ENCODE results near the gene KSR2.
"Not testable (repeated sequence)": the region's sequence is repeated elsewhere in the genome, so short reads cannot be mapped to it uniquely, and the experiment has no call there.

The KSR2 gene

GRCh38 chr12:117967512-117967911 is 1.3 kb downstream of the KSR2 start:
- no peak for DNase-seq (ENCODE audit: low read depth)

- no peak for DNase-seq (ENCODE audit: low read depth)
Measured at GRCh38 chr12:117967043-117967442, 1.7 kb downstream of the KSR2 start.

DNA sequence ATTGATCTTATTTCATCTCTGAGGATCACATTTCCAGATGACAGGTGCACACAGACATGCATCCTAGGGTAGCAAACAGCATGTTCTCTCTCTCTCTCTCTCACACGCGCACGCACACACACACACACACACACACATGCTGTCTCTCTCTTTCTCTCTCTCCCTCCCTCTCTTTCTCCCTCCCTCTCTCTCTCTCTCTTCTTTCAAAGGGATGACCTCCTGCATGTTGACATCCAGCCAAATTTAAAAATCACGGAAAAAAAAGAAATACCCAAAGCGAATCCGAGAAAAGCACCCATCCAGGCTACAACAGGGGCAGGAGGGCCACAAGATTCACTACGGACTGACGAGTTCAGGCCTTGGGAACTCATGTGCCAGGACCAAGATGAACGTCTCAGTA is 2.3 kb downstream of the KSR2 start:
- no peak for DNase-seq (ENCODE audit: low read depth)

DNA sequence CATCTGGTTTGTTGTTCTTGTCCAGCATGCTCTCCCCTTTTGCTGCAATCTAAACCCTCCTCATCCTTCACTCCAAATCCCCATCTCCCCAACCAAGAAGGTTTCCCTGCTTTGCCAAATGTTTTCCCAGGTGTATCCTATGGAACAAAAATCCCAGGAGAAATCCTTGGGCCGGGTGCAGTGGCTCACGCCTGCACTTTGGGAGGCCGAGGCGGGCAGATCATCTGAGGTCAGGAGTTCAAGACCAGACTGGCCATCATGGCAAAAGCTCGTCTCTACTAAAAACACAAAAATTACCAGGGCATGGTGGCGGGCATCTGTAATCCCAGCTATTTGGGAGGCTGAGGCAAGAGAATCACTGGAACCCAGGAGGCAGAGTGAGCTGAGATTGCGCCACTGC is 5.0 kb downstream of the KSR2 start:
- no peak for DNase-seq (ENCODE audit: low read depth)

DNA sequence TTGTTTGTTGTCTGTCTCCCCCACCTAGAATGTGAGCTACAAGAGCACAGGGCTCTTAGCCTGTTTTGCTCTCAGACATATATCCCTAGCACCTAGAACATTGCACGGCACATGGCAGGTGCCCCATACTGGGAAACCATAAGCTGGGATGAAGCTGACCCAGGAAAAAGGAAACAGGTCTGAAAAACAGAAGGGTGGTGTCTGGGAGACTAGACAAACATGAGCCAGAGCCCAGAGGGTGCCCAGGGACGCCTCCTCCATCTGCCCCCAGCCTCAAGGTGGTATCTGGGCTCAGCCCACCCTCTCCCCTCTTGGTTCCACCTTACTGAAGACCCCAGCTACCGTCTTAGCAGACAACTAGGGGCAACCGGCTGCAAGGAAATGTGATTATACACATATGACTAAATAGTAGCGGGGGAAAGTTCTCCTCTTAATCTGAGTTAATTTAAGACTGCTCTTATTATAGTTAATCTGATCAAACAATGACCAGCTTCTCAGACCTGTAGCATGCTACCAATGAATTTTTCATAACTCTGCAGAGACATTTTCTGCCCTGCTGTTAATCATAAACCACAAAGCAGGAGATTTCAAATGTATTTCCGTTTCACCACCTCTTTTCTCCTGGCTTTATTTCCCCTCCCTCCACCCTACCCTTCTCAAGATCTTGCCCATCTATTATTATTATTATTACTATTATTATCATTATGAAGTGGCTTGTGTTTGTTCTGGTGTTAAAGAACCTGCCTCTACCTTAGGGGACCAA is 31.9 kb downstream of the KSR2 start:
- DNase-seq (ENCODE audit: low read depth), result no peak

- no peak for DNase-seq (ENCODE audit: low read depth)
Measured at GRCh38 chr12:117933545-117933944, 35.2 kb downstream of the KSR2 start.

DNA sequence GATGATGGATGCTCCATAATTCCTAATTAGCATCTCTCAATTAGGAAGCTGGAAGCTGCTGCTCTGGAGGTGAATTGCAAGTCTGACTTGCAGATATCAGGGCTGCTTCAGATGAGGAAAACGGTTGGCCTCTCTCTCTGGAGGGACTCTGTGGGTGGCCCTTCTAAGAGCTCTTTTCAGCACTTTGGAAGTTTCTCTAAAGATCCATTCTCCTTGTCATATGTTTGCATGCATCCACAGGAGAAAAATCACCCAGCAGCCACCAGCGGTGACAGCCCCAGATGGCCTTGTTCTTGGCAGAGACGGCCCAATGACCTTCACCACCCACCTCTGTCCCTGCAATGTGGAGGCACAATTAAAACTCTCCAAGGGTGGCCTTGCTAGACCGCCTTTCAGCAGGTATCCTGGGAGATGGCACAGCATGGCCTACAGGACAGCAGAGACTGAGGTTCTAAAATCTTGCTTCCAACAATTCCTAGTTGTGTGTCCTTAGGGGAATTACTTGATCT is 42.3 kb downstream of the KSR2 start:
- no peak for DNase-seq (ENCODE audit: low read depth)

GRCh38 chr12:117921929-117922777 is 46.6 kb downstream of the KSR2 start:
- no peak for DNase-seq (ENCODE audit: low read depth)

- DNase-seq (ENCODE audit: low read depth), result no peak
Measured at GRCh38 chr12:117919479-117919878, 49.3 kb downstream of the KSR2 start.

DNA sequence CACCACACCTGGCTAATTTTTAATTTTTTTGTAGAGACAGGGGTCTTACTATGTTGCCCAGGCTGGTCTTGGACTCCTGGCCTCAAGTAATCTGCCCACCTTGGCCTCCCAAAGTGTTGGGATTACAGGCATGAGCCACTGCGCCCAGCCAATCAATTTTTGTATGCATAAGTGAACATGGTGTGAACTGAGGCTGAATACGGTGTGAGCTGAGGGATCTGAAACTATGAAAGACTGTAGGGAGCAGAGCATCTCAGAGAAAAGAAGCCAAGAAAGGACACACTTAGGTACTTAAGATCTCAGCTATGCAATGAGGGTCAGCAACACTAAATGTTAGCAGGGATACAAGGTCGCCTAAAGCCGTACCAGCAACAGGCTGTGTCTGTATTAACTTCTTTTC is 54.1 kb downstream of the KSR2 start:
- no peak for DNase-seq (ENCODE audit: low read depth)

- DNase-seq (ENCODE audit: low read depth), result no peak
Measured at GRCh38 chr12:117912756-117913155, 56.0 kb downstream of the KSR2 start.

GRCh38 chr12:117908411-117908810 is 60.4 kb downstream of the KSR2 start:
- no peak for DNase-seq (ENCODE audit: low read depth)

- DNase-seq (ENCODE audit: low read depth), result no peak
Measured at GRCh38 chr12:117907108-117907689, 61.6 kb downstream of the KSR2 start.

DNA sequence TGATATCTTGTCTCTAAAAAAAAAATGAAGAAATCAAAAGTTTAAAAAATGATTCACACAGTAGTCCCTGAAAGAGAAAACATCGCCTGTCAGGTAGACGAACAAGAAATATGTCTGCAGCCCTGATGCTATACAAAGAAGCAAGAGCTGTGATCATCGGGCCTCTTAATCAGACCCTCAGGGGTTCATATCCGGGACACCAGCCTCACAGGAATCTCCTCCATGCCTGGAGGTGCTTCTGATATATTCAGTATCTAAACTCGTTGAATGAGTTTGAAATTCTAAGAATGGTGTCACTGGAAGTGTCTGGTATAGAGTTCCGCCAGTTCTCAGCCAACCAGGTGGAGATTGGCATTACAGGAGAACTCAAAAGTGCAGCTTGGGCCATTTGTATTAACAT is 64.7 kb downstream of the KSR2 start:
- DNase-seq (ENCODE audit: low read depth), result no peak

DNA sequence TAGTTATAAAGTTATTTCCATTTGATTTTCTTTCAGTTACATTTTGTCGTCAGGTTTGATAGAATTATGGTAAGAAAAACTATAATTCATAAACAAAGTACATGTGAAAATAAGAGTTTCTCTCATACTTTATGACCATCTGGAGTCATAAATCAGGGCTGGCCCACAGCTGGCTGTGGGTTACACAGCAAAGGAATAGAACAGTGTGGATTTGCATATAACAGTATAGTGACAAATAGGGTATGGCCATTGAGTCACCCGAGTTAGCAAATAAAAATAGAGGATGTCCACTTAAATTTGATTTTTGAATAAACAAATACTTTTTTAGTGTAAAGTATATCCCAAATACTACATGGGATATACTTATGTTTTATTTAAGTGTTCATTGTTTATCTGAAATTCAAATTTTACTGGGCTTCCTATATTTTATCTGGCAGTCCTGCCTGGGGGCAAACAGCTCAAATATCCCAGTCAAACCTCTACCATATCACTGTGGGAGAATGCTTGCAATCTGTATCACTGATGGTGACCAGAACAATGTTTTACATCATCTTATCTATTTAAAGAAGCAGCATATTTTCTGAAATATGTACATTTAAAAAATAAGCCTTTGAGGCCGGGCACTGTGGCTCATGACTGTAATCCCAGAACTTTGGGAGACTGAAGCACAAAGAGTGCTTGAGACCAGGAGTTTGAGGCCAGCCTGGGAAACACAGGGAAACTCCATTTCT is 65.5 kb downstream of the KSR2 start:
- DNase-seq (ENCODE audit: low read depth), result no peak

DNA sequence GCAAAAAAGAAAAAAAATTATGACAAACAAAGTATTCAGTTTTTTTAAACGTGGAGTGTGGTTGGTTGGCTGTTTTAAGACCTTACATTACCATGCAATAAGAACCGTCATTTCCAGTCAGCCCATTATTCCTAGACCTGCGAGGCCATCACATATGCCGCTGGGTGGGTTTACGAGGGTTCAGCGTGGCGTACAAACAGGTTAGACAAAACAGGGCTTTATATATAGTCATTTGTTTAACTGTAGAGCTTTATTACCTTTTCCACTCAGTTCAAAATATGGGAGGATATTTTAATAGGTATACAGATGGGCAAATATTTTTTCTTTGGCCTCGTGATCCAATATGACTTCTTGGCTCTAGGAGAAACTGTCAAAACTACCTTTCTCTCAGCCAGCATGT is 67.2 kb downstream of the KSR2 start:
- no peak for DNase-seq (ENCODE audit: low read depth)

DNA sequence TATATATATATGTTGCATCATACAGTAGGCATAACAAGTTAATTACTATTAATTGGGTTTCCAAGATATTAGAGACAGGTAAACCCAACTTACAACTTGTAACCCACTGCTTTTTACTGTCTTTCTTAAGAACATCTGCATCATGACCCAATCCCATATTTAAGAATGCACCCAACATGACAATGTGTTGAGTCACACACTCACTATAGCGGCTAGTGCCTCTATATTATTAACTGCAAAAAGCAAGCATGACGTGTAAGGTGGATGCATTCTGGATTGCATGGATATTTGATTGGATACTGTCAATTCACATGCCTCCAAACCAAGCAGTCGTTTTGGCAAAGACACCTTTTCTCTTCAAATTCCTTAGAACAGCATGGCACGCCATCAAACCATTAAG is 68.2 kb downstream of the KSR2 start:
- DNase-seq (ENCODE audit: low read depth), result no peak

DNA sequence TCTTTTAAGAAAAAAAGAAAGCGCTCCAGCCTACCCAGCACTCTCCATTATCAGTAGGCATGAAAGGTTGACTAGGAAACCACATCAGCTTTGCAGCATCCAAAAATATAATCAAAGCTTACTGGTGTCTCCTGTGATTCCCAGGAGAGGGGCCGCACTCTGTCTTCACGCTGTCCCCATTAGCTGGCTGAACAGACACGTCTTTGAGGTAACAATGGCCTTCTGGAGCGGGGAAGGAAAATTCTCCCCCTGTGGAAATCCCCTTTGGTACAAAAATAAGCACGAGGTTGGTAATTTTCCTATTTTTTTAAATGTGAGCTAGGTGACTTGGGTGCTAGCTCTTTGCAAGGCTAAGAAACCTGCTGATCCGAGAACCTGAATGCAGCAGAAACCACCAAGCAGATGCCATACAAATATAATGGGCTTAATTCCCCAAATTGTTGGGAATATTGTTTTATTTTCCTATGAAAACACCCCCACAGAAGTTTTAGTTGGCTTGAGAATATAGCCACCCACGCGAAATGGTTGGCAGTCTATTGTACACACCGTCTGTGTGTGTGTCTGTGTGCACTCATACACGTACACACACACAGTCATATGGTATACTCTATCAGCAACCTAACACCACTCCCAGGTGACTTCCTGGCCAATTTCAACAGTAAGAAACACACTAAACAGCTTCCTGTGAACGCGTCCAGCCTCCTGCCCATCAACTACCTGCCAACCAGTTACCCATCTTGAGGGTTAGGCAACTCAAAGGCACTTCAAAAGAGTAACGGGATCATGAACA is 71.2 kb downstream of the KSR2 start:
- DNase-seq (ENCODE audit: low read depth), result no peak

- no peak for DNase-seq (ENCODE audit: low read depth)
Measured at GRCh38 chr12:117896009-117896408, 72.8 kb downstream of the KSR2 start.

DNA sequence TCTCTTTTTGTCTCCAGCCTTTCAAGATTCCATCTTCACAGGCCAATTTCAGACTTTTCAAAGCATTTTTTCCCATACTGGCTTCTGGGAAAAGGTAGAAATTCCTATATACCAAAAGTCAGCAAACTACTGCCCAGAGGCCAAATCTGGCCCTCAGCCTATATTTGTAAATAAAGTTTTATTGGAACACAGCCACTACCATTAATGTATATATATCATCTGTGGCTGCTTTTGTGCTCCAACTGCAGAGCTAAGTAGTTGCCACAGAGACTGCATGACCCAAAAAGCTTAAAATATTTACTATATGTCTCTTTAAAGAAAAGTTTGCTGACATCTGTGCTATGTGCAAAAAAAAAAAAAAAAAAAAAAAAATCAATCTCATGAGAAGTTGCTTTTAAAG is 76.3 kb downstream of the KSR2 start:
- no peak for DNase-seq (ENCODE audit: low read depth)

DNA sequence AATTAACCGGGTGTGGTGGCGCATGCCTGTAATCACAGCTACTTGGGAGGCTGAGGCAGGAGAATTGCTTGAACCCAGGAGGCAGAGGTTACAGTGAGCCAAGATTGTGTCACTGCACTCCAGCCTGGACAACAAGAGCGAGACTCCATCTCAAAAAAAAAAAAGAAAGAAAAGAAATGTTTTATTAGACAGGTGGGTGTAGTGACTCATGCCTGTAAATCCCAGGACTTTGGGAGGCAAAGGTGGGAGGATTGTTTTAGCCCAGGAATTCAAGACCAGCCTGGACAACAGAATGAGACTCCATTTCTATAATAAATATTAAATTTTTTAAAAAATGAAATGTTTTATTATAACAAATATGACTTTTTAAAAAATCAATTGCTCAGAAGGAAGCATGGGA is 77.5 kb downstream of the KSR2 start:
- not testable (repeated sequence) for DNase-seq (ENCODE audit: low read depth)
